CD4-positive, alpha-beta T cell treated with Interleukin-4 for 4 hours (primary cell): Measurements from ENCODE around the gene SCAMP4.
"Not testable (repeated sequence)": the region's sequence is repeated elsewhere in the genome, so short reads cannot be mapped to it uniquely, and the experiment has no call there.

Experiments
- DNase-seq: peaks from one replicate; pipeline ENCODE4 v3.0.0-alpha.2; 2020

SCAMP4 gene

GRCh38 chr19:1867349-1867724 is 37.9 kb upstream of the SCAMP4 start:
- DNase-seq: no peak

- DNase-seq: no peak
Observed at GRCh38 chr19:1868971-1869370, 36.2 kb upstream of the SCAMP4 start.

GRCh38 chr19:1871140-1871597 is 34.0 kb upstream of the SCAMP4 start:
- no peak for DNase-seq

- DNase-seq: no peak
Observed at GRCh38 chr19:1871630-1872029, 33.6 kb upstream of the SCAMP4 start.

- no peak for DNase-seq
Observed at GRCh38 chr19:1872807-1873523, 32.2 kb upstream of the SCAMP4 start.

GRCh38 chr19:1873524-1874473 is 31.4 kb upstream of the SCAMP4 start:
- DNase-seq: no peak

- peak; percentile 54 for DNase-seq
Observed at GRCh38 chr19:1874554-1875185, 30.5 kb upstream of the SCAMP4 start.

GRCh38 chr19:1875265-1875645 is 29.9 kb upstream of the SCAMP4 start:
- DNase-seq: not testable (repeated sequence)

- peak; percentile 80 for DNase-seq
Observed at GRCh38 chr19:1875646-1876495, 29.3 kb upstream of the SCAMP4 start.

- not testable (repeated sequence) for DNase-seq
Observed at GRCh38 chr19:1876496-1877279, 28.5 kb upstream of the SCAMP4 start.

- DNase-seq: not testable (repeated sequence)
Observed at GRCh38 chr19:1877280-1877660, 27.9 kb upstream of the SCAMP4 start.

GRCh38 chr19:1878583-1878982 is 26.6 kb upstream of the SCAMP4 start:
- not testable (repeated sequence) for DNase-seq

- not testable (repeated sequence) for DNase-seq
Observed at GRCh38 chr19:1879982-1880381, 25.2 kb upstream of the SCAMP4 start.

- no peak for DNase-seq
Observed at GRCh38 chr19:1880611-1881392, 24.4 kb upstream of the SCAMP4 start.

- DNase-seq: not testable (repeated sequence)
Observed at GRCh38 chr19:1881393-1882088, 23.7 kb upstream of the SCAMP4 start.

- DNase-seq: peak; percentile 90
Observed at GRCh38 chr19:1882089-1882785, 23.0 kb upstream of the SCAMP4 start.

- DNase-seq: no peak
Observed at GRCh38 chr19:1882786-1883692, 22.2 kb upstream of the SCAMP4 start.

- DNase-seq: no peak
Observed at GRCh38 chr19:1883784-1884183, 21.4 kb upstream of the SCAMP4 start.
